BJ (cell line): Measurements from ENCODE around the gene PLN. TPM values are rescaled to one million over a fixed set of nuclear protein-coding genes. Genes with fewer than 3 reads are reported as not detected.

ENCODE experiments used
- CTCF ChIA-PET: fragments of 350-600 bp; formaldehyde crosslinking; extraction: SDS; loops from one replicate; lab custom pipeline; 2021; ENCODE audit warnings: antibody characterized with exemption, inconsistent platforms; lab: Yijun Ruan, JAX
- POLR2A ChIA-PET: fragments of 300-600 bp; sonication (Branson Sonifier 250); formaldehyde crosslinking; extraction: SDS; loops from one replicate; lab custom pipeline; 2021; ENCODE audit warnings: antibody characterized with exemption; lab: Charles Lee
- DNase-seq: peaks from one replicate; pipeline ENCODE4 v3.0.0-alpha.2; 2011; ENCODE audit warnings: low read depth
- H3K27me3 ChIP-seq: 2 replicates; pipeline ENCODE4 v1.6.0; 2011; ENCODE audit warnings: low read length; ENCODE audit not compliant: control insufficient read depth, insufficient read depth
- H3K36me3 ChIP-seq: 2 replicates; pipeline ENCODE4 v1.5.1; 2011; ENCODE audit warnings: low read length; ENCODE audit not compliant: control insufficient read depth, insufficient read depth
- H3K4me3 ChIP-seq: 2 replicates; pipeline ENCODE4 v1.5.1; 2011; ENCODE audit warnings: low read depth, mild to moderate bottlenecking, control low read depth, low read length
- polyA plus RNA-seq: library from polyadenylated mRNA; depleted of rRNA; stranded (reverse); fragments of >200 nt; gene quantifications from 2 replicates; pipeline ENCODE4 v1.2.3, GENCODE V29; 2011
- TF ChIP-seq, protein P1 (sequence below): IDR thresholded peaks from 2 replicates; pipeline ENCODE4 v1.5.1; 2011; ENCODE audit warnings: low read depth, mild to moderate bottlenecking, control low read depth, inconsistent platforms, low read length, moderate library complexity; ENCODE audit not compliant: insufficient read depth

Gene PLN
- polyA plus RNA-seq, 1 experiment = 0.05 TPM

GRCh38 chr6:118558464-118559217 lies 10.5 kb downstream of the PLN start:
- DNase-seq = no peak
- ChIA-PET POLR2A (no interaction called here), CTCF (interaction anchor here (0.9 kb wide), 1 partner anchor 22 kb away, joined by 3 read pairs; no protein-coding TSS in a partner anchor)
- Histone ChIP-seq H3K4me3 (no peak overlapping the region), H3K27me3 (no peaks in the 10 kb centered on the region), H3K36me3 (no peaks in the 10 kb centered on the region)
- TF ChIP-seq, protein P1, sequence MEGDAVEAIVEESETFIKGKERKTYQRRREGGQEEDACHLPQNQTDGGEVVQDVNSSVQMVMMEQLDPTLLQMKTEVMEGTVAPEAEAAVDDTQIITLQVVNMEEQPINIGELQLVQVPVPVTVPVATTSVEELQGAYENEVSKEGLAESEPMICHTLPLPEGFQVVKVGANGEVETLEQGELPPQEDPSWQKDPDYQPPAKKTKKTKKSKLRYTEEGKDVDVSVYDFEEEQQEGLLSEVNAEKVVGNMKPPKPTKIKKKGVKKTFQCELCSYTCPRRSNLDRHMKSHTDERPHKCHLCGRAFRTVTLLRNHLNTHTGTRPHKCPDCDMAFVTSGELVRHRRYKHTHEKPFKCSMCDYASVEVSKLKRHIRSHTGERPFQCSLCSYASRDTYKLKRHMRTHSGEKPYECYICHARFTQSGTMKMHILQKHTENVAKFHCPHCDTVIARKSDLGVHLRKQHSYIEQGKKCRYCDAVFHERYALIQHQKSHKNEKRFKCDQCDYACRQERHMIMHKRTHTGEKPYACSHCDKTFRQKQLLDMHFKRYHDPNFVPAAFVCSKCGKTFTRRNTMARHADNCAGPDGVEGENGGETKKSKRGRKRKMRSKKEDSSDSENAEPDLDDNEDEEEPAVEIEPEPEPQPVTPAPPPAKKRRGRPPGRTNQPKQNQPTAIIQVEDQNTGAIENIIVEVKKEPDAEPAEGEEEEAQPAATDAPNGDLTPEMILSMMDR = no peak

- Histone ChIP-seq H3K4me3 (no peak overlapping the region), H3K36me3 (no peaks in the 10 kb centered on the region), H3K27me3 (no peaks in the 10 kb centered on the region)
- CTCF ChIA-PET = no interaction called here
- POLR2A ChIA-PET = no interaction called here
- TF ChIP-seq, protein P1 = no peak
- DNase-seq = no peak
These were observed 11.6 kb downstream of the PLN start for GRCh38 chr6:118559659-118560058.

DNA sequence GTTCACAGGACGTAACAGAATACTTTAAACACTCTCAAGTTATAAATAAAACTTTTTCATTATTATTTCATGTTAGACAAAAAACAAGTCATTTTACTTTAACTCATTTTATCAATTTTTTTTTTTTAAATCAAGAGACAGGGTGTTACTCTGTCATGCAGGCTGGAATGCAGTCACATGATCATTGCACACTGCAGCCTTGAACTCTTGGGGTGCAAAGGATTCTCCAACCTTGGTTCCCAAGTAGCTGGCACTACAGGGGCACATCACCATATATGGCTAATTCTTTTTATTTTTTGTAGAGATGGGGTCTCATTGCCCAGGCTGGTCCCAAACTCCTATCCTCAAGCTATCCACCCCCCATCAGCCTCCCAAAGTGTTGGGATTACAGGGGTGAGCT lies 14.2 kb downstream of the PLN start:
- POLR2A ChIA-PET = no interaction called here
- no peak for DNase-seq
- TF ChIP-seq, protein P1 = no peak
- CTCF ChIA-PET = interaction anchor here (1.1 kb wide), 1 partner anchor 279 kb away, joined by 3 read pairs; no protein-coding TSS in a partner anchor
- H3K36me3 ChIP-seq = no peaks in the 10 kb centered on the region
- H3K27me3 ChIP-seq = no peaks in the 10 kb centered on the region
- no peak overlapping the region for H3K4me3 ChIP-seq

DNA sequence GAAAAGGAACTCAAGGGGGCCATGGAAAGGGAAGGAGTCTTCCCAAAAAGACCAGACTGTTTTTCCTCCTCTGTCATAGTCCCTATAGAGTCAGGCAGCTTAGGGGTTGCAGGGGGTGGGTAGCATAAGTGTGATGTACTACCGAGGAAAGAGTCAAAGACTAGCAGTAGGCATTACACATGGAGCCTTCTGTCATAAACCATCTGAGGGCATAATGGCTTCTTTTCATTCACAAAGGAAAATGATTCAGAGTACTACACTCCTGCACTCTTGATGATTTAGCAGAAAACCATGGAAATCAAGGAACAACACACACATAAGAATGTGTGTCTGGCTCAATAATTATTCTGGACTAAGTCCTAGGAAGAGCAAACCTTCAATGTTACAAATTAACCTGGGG lies 14.9 kb downstream of the PLN start:
- POLR2A ChIA-PET = no interaction called here
- CTCF ChIA-PET = interaction anchor here (1.1 kb wide), 1 partner anchor 280 kb away, joined by 3 read pairs; no protein-coding TSS in a partner anchor

GRCh38 chr6:118565311-118565960 lies 17.3 kb downstream of the PLN start:
- Histone ChIP-seq H3K4me3 (no peak overlapping the region), H3K27me3 (no peaks in the 10 kb centered on the region), H3K36me3 (no peaks in the 10 kb centered on the region)
- ChIA-PET CTCF (interaction anchor here (0.8 to 2.1 kb wide), 9 partner anchors 9 to 236 kb away, joined by 3 to 12 read pairs (median 3); no protein-coding TSS in a partner anchor), POLR2A (no interaction called here)
- no peak for DNase-seq
- TF ChIP-seq, protein P1 = peak; percentile 28

More for the DNA sequence above, 14.9 kb downstream of the PLN start:
- TF ChIP-seq, protein P1 = no peak
- DNase-seq = no peak
- no peak overlapping the region for H3K4me3 ChIP-seq
- H3K36me3 ChIP-seq = no peaks in the 10 kb centered on the region
- no peaks in the 10 kb centered on the region for H3K27me3 ChIP-seq
